ENCODE data around the gene ATP8B4. TPM values are rescaled to one million over a fixed set of nuclear protein-coding genes. Genes with fewer than 3 reads are reported as not detected.

ATP8B4 gene
- total and polyA plus RNA-seq, 2 donors (not counting 1 experiment from before 2014, with no cell fraction given), result 0.42 TPM; not detected in 1

GRCh38 chr15:49823987-49824774, 294.9 kb downstream of the ATP8B4 start:
- H3K27ac Mint-ChIP-seq, result no peak overlapping the region
- no peaks in the 10 kb centered on the region for H3K36me3 ChIP-seq (replicated peaks in 1 of 2; ENCODE audit: control extremely low read depth in 1 of 2, control insufficient read depth in 1 of 2, extremely low read depth in 1 of 2, insufficient read depth in 2 of 2, low read length in 1 of 2)
- no peak overlapping the region for H2AFZ ChIP-seq (ENCODE audit: insufficient read depth, low read depth, low read length, poor library complexity, severe bottlenecking)
- no peak overlapping the region for H3K4me3 Mint-ChIP-seq
- H3K4me1 Mint-ChIP-seq, result no peaks in the 10 kb centered on the region
- no peaks in the 10 kb centered on the region for H3K79me2 ChIP-seq (ENCODE audit: control insufficient read depth, insufficient read depth, low read length)
- no peak overlapping the region for H3K27ac ChIP-seq (ENCODE audit: low read length in 2 of 2)
- TF ChIP-seq EZH2 (IDR thresholded peaks at IDR 0.05; ENCODE audit: borderline replicate concordance, insufficient read depth, low read depth, low read length, poor library complexity, severe bottlenecking) (no peak), CTCF (IDR thresholded peaks at IDR 0.05) (no peak)
- ATAC-seq (ENCODE audit: low read depth) (no peak), DNase-seq (no peak)
- POLR2A ChIA-PET, result no interaction called here
- WGBS (ENCODE audit: insufficient coverage), result 57% methylated on average over 1 of the region's 5 CpGs
- H3K4me2 ChIP-seq (replicated peaks; ENCODE audit: low read depth, low read length, poor library complexity, severe bottlenecking), result no peak overlapping the region
- H3K4me3 ChIP-seq (ENCODE audit: control extremely low read depth in 1 of 5, extremely low read depth in 1 of 5, insufficient read depth in 1 of 5, low read depth in 2 of 5, low read length in 4 of 5), result no peak overlapping the region
- CTCF ChIA-PET, result no interaction called here
- no peaks in the 10 kb centered on the region for H4K20me1 ChIP-seq (ENCODE audit: control insufficient read depth, insufficient read depth, low read length, poor library complexity, severe bottlenecking)
- no peaks in the 10 kb centered on the region for H3K4me1 ChIP-seq (ENCODE audit: control insufficient read depth in 2 of 2, insufficient read depth in 2 of 2, low read length in 2 of 2)
- H3K9me3 ChIP-seq (ENCODE audit: control extremely low read depth in 1 of 3, control insufficient read depth in 2 of 3, insufficient read depth in 1 of 3, low read length in 2 of 3), result no peaks in the 10 kb centered on the region
- no peak overlapping the region for H3K9ac ChIP-seq (ENCODE audit: low read length)
- no peaks in the 10 kb centered on the region for H3K27me3 ChIP-seq (replicated peaks in 1 of 4; ENCODE audit: control extremely low read depth in 1 of 4, control insufficient read depth in 3 of 4, insufficient read depth in 4 of 4, low read length in 3 of 4)
- intact Hi-C loops (cut with micrococcal nuclease), result no loop called here
- H3K9me3 Mint-ChIP-seq (ENCODE audit: insufficient read depth), result no peaks in the 10 kb centered on the region
- H3K27me3 Mint-ChIP-seq, result no peaks in the 10 kb centered on the region

- H3K9ac ChIP-seq (ENCODE audit: low read length), result no peak overlapping the region
- intact Hi-C loops (cut with micrococcal nuclease), result no loop called here
- H3K36me3 ChIP-seq (replicated peaks in 1 of 2; ENCODE audit: control extremely low read depth in 1 of 2, control insufficient read depth in 1 of 2, extremely low read depth in 1 of 2, insufficient read depth in 2 of 2, low read length in 1 of 2), result no peaks in the 10 kb centered on the region
- H3K4me1 Mint-ChIP-seq, result no peaks in the 10 kb centered on the region
- no peaks in the 10 kb centered on the region for H3K79me2 ChIP-seq (ENCODE audit: control insufficient read depth, insufficient read depth, low read length)
- H3K27me3 ChIP-seq (replicated peaks in 1 of 4; ENCODE audit: control extremely low read depth in 1 of 4, control insufficient read depth in 3 of 4, insufficient read depth in 4 of 4, low read length in 3 of 4), result no peaks in the 10 kb centered on the region
- no peak overlapping the region for H3K27ac ChIP-seq (ENCODE audit: low read length in 2 of 2)
- no peak overlapping the region for H3K27ac Mint-ChIP-seq
- H3K4me2 ChIP-seq (replicated peaks; ENCODE audit: low read depth, low read length, poor library complexity, severe bottlenecking), result no peak overlapping the region
- H3K27me3 Mint-ChIP-seq, result no peaks in the 10 kb centered on the region
- H3K4me3 ChIP-seq (ENCODE audit: control extremely low read depth in 1 of 5, extremely low read depth in 1 of 5, insufficient read depth in 1 of 5, low read depth in 2 of 5, low read length in 4 of 5), result no peak overlapping the region
- no peaks in the 10 kb centered on the region for H4K20me1 ChIP-seq (ENCODE audit: control insufficient read depth, insufficient read depth, low read length, poor library complexity, severe bottlenecking)
- no peak overlapping the region for H2AFZ ChIP-seq (ENCODE audit: insufficient read depth, low read depth, low read length, poor library complexity, severe bottlenecking)
- no peaks in the 10 kb centered on the region for H3K4me1 ChIP-seq (ENCODE audit: control insufficient read depth in 2 of 2, insufficient read depth in 2 of 2, low read length in 2 of 2)
- CTCF ChIA-PET, result no interaction called here
- no peak for DNase-seq
- no peak for ATAC-seq (ENCODE audit: low read depth)
- H3K9me3 ChIP-seq (ENCODE audit: control extremely low read depth in 1 of 3, control insufficient read depth in 2 of 3, insufficient read depth in 1 of 3, low read length in 2 of 3), result no peaks in the 10 kb centered on the region
- no peak for TF ChIP-seq CTCF (IDR thresholded peaks at IDR 0.05)
- no peak for TF ChIP-seq EZH2 (IDR thresholded peaks at IDR 0.05; ENCODE audit: borderline replicate concordance, insufficient read depth, low read depth, low read length, poor library complexity, severe bottlenecking)
- H3K4me3 Mint-ChIP-seq, result no peak overlapping the region
- H3K9me3 Mint-ChIP-seq (ENCODE audit: insufficient read depth), result no peaks in the 10 kb centered on the region
- no CpG with 5 or more reads among the region's 2 CpGs for WGBS (ENCODE audit: insufficient coverage)
- POLR2A ChIA-PET, result no interaction called here
Observed at GRCh38 chr15:49817100-49817499, 301.9 kb downstream of the ATP8B4 start.

All from B cell (primary cell).